ENCODE results near the gene TSPAN8.
"Not testable (repeated sequence)": the region's sequence is repeated elsewhere in the genome, so short reads cannot be mapped to it uniquely, and the experiment has no call there.

TSPAN8 gene

DNA sequence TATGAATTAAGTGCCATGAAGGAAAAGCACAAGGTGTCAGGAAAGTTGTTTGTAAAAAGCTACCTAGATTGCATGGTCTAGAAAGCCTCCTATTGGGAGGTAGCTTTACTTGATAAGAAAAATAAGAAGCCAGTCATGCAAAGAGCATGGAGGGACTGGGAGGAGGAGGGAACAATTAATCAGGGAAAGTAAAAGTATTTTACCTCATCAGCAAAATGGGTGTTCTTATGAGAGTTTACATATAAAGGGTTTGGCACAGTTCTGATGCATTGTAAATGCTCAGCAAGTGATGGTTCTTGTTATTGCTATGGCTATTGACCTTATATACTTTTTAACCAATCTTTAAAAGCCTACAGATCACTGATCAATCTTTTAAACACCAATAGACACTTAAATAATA lies 17.0 kb upstream of the TSPAN8 start:
- TF ChIP-seq, protein P1, sequence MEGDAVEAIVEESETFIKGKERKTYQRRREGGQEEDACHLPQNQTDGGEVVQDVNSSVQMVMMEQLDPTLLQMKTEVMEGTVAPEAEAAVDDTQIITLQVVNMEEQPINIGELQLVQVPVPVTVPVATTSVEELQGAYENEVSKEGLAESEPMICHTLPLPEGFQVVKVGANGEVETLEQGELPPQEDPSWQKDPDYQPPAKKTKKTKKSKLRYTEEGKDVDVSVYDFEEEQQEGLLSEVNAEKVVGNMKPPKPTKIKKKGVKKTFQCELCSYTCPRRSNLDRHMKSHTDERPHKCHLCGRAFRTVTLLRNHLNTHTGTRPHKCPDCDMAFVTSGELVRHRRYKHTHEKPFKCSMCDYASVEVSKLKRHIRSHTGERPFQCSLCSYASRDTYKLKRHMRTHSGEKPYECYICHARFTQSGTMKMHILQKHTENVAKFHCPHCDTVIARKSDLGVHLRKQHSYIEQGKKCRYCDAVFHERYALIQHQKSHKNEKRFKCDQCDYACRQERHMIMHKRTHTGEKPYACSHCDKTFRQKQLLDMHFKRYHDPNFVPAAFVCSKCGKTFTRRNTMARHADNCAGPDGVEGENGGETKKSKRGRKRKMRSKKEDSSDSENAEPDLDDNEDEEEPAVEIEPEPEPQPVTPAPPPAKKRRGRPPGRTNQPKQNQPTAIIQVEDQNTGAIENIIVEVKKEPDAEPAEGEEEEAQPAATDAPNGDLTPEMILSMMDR (IDR thresholded peaks at IDR 0.05; ENCODE audit: extremely low read depth, missing control alignments): no peak
- no peak for DNase-seq (ENCODE audit: low spot score)

DNA sequence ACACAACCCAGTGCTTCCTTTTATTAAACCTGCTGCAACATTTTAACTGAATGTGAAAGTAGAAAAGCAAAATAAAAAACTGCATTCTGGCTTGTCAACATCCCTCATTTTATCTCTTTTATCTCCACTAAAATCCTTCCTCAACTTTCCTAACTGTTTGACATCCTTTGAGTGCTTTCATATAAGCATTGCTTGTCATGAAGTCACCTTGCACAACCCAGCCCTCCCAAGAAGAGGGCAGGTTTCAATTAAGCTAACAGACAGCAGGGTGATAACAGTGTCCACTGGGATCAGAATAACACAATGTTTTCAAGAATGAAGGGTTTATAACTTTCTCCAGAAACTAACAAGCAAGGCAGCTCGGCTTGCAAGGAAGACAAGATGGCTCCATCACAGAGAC lies 16.3 kb upstream of the TSPAN8 start:
- TF ChIP-seq, protein P1 (IDR thresholded peaks at IDR 0.05; ENCODE audit: extremely low read depth, missing control alignments): no peak
- DNase-seq (ENCODE audit: low spot score): no peak

- DNase-seq (ENCODE audit: low spot score): no peak
Measured at GRCh38 chr12:71170456-71170855, 12.7 kb upstream of the TSPAN8 start.

GRCh38 chr12:71169286-71169685 lies 11.5 kb upstream of the TSPAN8 start:
- TF ChIP-seq, protein P1 (IDR thresholded peaks at IDR 0.05; ENCODE audit: extremely low read depth, missing control alignments): no peak
- no peak for DNase-seq (ENCODE audit: low spot score)

More at GRCh38 chr12:71170456-71170855, 12.7 kb upstream of the TSPAN8 start:
- TF ChIP-seq, protein P1 (IDR thresholded peaks at IDR 0.05; ENCODE audit: extremely low read depth, missing control alignments): no peak

DNA sequence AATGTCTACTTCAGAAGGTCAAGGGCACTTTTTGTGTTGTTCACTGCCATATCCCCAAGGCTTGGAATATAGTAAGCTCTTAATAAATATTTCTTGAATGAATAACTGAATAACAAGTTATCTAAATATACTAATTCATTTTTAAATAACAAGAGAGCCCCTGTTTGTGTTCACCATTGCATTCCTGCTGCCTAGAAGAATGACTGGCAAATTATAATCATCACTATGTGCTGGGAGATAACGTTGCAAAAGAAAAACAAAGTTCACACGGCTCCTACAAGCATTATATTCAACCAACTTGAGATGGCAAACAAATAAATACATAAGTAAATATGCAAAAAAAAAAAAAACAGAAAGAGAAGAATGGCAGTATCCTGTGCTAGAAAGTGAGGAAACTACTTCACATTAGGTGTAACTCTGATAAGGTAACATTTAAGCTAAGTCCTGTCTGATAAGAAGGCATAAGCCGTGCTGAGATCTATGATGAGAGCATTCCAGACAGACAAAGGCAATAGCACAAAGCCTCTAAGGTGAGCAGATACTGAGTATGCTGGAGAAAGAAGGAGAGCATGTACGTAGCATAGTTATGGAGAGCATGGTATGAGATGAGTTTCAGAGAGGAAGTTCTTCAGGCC lies 9.2 kb upstream of the TSPAN8 start:
- DNase-seq (ENCODE audit: low spot score): no peak

GRCh38 chr12:71166280-71166679 lies 8.5 kb upstream of the TSPAN8 start:
- TF ChIP-seq, protein P1 (IDR thresholded peaks at IDR 0.05; ENCODE audit: extremely low read depth, missing control alignments): no peak

More for the DNA sequence above, 9.2 kb upstream of the TSPAN8 start:
- TF ChIP-seq, protein P1 (IDR thresholded peaks at IDR 0.05; ENCODE audit: extremely low read depth, missing control alignments): no peak

DNA sequence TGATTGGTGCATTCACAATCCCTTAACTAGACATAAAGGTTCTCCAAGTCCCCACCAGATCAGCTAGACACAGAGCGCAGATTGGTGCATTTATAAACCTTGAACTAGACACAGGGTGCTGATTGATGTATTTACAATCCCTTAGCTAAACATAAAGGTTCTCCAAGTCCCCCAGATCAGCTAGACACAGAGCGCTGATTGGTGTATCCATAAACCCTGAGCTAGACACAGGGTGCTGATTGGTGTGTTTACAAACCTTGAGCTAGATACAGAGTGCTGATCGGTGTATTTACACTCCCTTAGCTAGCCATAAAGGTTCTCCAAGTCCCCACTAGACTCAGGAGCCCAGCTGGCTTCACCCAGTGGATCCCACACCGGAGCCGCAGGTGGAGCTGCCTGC lies 8.0 kb upstream of the TSPAN8 start:
- DNase-seq (ENCODE audit: low spot score): not testable (repeated sequence)

More at GRCh38 chr12:71166280-71166679, 8.5 kb upstream of the TSPAN8 start:
- no peak for DNase-seq (ENCODE audit: low spot score)

DNA sequence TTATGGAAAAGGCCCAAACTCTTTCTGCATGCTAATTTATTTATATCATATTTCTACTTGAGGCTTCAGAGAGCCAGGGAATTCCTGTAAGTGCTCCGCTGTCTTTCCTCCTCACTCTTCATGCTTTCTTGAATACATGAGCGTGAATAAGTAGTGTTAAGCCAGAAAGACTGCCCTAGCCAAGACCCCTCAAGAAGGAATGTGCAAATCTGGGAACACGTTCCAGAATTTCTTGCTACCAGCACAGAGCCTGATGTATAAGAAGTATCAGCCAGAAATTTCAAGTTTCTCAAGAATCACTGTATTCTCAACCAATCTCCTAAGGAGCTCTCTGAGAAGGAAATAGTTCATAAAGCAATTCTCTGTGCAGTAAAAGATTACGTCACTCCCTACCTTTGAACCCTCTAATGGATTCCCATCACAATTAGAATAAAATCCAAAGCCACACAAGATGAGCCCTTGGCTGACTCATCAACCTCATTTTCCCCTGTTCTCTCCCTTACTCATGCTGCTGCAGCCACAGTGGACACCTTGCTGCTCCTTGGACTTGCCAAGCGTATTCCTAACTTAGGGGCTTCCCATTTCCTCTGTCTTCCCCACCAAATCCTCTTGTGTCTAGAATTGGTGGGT lies 6.9 kb upstream of the TSPAN8 start:
- no peak for DNase-seq (ENCODE audit: low spot score)
- TF ChIP-seq, protein P1 (IDR thresholded peaks at IDR 0.05; ENCODE audit: extremely low read depth, missing control alignments): no peak

Data from GM20000 (cell line).